ENCODE results near the gene BEST1.
"Not testable (repeated sequence)": the region's sequence is repeated elsewhere in the genome, so short reads cannot be mapped to it uniquely, and the experiment has no call there.

BEST1 gene

GRCh38 chr11:61935861-61936260, 14.3 kb upstream of the BEST1 start:
- in situ Hi-C loops (cut with HindIII; ENCODE audit: low sequenced_read_pairs) = no loop called here

GRCh38 chr11:61940466-61940865, 9.7 kb upstream of the BEST1 start:
- in situ Hi-C loops (cut with HindIII; ENCODE audit: low sequenced_read_pairs) = no loop called here

GRCh38 chr11:61945191-61945590, 5.0 kb upstream of the BEST1 start:
- in situ Hi-C loops (cut with HindIII; ENCODE audit: low sequenced_read_pairs) = no loop called here

GRCh38 chr11:61946894-61947293, 3.3 kb upstream of the BEST1 start:
- in situ Hi-C loops (cut with HindIII; ENCODE audit: low sequenced_read_pairs) = no loop called here

- in situ Hi-C loops (cut with HindIII; ENCODE audit: low sequenced_read_pairs) = no loop called here
Observed at GRCh38 chr11:61947486-61948210, 2.5 kb upstream of the BEST1 start.

GRCh38 chr11:61948505-61948904, 1.6 kb upstream of the BEST1 start:
- in situ Hi-C loops (cut with HindIII; ENCODE audit: low sequenced_read_pairs) = no loop called here

GRCh38 chr11:61949169-61950034, 749 bp upstream of the BEST1 start:
- in situ Hi-C loops (cut with HindIII; ENCODE audit: low sequenced_read_pairs) = no loop called here

GRCh38 chr11:61951484-61952135, 1.5 kb downstream of the BEST1 start:
- in situ Hi-C loops (cut with HindIII; ENCODE audit: low sequenced_read_pairs) = no loop called here

GRCh38 chr11:61952882-61953281, 2.7 kb downstream of the BEST1 start:
- in situ Hi-C loops (cut with HindIII; ENCODE audit: low sequenced_read_pairs) = no loop called here

- in situ Hi-C loops (cut with HindIII; ENCODE audit: low sequenced_read_pairs) = not testable (repeated sequence)
Observed at GRCh38 chr11:61953632-61954031, 3.5 kb downstream of the BEST1 start.

- in situ Hi-C loops (cut with HindIII; ENCODE audit: low sequenced_read_pairs) = no loop called here
Observed at GRCh38 chr11:61954106-61954850, 4.1 kb downstream of the BEST1 start.

- in situ Hi-C loops (cut with HindIII; ENCODE audit: low sequenced_read_pairs) = no loop called here
Observed at GRCh38 chr11:61954851-61955421, 4.8 kb downstream of the BEST1 start.

GRCh38 chr11:61955422-61956135, 5.4 kb downstream of the BEST1 start:
- in situ Hi-C loops (cut with HindIII; ENCODE audit: low sequenced_read_pairs) = no loop called here

- in situ Hi-C loops (cut with HindIII; ENCODE audit: low sequenced_read_pairs) = no loop called here
Observed at GRCh38 chr11:61956191-61957020, 6.3 kb downstream of the BEST1 start.

GRCh38 chr11:61957021-61957770, 7.0 kb downstream of the BEST1 start:
- in situ Hi-C loops (cut with HindIII; ENCODE audit: low sequenced_read_pairs) = no loop called here

GRCh38 chr11:61958590-61958989, 8.4 kb downstream of the BEST1 start:
- in situ Hi-C loops (cut with HindIII; ENCODE audit: low sequenced_read_pairs) = no loop called here

GRCh38 chr11:61959114-61959513, 9.0 kb downstream of the BEST1 start:
- in situ Hi-C loops (cut with HindIII; ENCODE audit: low sequenced_read_pairs) = no loop called here

GRCh38 chr11:61959678-61960077, 9.5 kb downstream of the BEST1 start:
- in situ Hi-C loops (cut with HindIII; ENCODE audit: low sequenced_read_pairs) = loop anchor here (10.0 kb wide), 1 partner anchor 145 kb away; the partner anchor contains the start of gene FADS1
